GM18498 (cell line): Measurements from ENCODE around the gene FCGBP.
"Not testable (repeated sequence)": the region's sequence is repeated elsewhere in the genome, so short reads cannot be mapped to it uniquely, and the experiment has no call there.

Experiments used
- ATAC-seq: cut with Tn5 transposase; IDR thresholded peaks from one replicate; pipeline ENCODE4 v1.9.1; 2021; ENCODE audit warnings: mild to moderate bottlenecking, moderate library complexity; ENCODE audit not compliant: unreplicated experiment

FCGBP gene

GRCh38 chr19:39934584-39935363 lies at the start of gene FCGBP:
Gene FCGBP (minus strand): TSS chr19:39934634.
- no peak for ATAC-seq

DNA sequence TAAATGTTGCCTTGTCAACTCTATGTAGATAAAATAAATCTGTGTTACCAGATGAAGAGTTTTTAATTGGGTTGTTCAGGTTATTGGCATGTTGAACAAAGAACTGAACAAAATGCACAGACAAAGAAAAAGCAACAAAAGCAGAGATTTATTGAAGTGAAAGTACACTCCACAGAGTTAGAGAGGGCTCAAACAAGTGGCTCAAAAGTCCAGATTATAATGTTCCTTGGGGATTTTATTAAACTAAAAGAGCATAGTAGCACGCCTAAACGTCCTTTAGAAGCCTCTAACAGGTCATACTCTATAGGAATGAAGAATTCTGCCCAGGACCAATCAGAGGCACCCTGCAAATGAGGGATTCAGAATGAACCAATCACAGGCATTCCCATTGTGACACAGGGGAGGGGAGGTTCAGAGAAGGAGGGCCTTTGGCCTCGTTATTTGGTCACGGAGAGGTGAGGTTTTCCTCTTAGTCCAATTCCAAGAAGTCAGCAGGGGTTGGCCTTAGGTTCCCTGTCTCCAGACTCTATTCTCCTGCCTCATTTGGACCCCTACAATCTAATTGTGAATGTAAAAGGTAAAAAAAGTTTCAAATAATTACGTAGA lies 49.4 kb upstream of the FCGBP start:
- no peak for ATAC-seq

DNA sequence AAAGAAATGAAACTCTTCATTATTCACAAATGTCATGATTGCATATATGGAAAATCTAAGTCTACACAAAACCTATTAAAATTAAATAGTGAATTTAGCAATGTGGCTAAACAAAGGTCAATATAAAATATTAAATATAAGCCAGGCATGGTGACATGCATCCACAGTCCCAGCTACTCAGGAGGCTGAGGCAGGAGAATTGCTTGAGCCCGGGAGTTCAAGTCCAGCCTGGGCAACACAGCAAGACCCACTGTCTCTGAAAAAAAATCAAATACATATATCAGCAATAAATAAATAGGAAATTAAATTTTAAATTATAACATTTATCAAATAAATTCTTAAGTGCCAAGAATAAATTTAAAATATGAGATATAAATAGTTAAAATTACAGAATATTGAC lies 48.4 kb upstream of the FCGBP start:
- ATAC-seq: no peak

- no peak for ATAC-seq
Measured at GRCh38 chr19:39974377-39975155, 40.1 kb upstream of the FCGBP start.

DNA sequence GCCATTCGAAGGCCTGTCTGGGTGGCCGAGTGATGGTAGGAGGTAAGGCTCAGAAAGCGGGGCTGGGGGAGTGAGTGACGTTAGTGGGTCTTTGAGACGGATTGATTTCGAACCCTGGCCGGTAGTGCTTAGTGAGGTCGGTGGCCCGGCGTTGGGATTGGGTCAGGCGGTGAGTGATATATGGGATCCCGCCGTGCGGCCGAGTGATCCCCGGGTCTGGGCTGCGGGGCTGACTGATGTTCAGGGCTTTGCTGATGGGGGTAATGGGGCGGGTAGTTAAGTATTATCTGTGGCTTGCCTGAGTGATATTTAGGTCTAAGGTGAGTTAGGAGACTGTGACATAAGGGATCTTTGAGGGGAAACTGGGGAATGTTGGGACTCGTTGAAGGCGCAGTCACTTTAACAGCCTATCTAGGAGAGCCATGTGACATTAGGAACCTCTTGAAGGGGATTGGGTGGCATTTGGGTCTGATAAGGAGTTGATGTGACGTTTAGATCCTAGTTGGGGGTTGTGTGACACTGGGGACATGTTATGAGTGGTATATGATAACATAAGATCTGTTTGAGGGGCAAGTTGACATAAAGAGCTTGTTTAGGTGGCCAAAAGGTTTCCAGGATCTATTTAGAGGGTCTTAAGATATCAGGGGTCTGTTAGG lies 37.1 kb upstream of the FCGBP start:
- no peak for ATAC-seq

DNA sequence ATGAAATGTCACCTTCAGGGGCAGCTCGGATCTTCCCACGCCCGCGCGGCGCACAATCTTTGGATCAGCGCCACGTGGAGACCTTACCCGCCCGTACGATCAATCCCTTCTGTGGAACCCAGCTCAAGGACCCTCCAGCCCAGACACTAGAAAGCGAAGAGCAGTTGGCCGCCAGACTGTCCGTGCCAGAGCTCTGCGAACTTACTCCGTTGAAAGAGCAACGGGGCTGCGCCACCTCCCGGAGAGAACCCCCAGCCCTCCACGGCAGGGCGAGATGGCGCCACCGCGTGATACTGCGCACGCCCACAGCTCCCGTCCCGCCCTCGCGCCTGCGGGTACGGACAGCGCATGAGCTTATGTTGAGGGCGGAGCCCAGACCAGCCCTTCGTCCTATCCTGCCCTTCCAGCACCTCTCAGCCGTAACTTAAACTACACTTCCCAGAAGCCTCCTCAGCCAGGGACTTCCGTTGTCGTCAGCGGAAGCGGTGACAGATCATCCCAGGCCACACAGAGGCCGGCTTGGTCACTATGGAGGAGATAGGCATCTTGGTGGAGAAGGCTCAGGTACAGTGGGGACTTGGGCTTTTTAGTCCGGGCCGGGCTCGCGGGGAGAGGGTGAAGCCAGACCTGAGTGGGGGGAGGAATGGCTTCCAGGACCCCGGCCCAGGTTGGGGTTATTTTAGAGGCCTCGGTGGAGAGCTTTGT lies 36.4 kb upstream of the FCGBP start, which contains the start of gene PSMC4:
Gene PSMC4, plus strand, starts transcription at position 491 of the 705 bp plus-strand sequence. Its CDS starts 38 bp downstream, at position 529.
- ATAC-seq: peak; percentile 95

DNA sequence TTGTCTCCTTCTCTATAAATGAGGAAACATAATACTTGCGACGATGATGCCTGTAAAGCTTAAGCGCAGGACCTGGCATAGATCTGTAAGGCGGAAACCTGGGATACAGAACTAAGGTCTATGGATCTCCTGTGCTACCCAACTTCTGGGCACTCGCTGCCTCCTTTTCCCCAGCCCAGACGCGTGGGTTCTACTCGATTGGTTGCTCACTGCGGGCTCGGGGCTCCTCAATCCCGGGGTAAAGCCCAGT lies 35.9 kb upstream of the FCGBP start:
- no peak for ATAC-seq

GRCh38 chr19:39969681-39970424 lies 35.4 kb upstream of the FCGBP start:
- no peak for ATAC-seq

DNA sequence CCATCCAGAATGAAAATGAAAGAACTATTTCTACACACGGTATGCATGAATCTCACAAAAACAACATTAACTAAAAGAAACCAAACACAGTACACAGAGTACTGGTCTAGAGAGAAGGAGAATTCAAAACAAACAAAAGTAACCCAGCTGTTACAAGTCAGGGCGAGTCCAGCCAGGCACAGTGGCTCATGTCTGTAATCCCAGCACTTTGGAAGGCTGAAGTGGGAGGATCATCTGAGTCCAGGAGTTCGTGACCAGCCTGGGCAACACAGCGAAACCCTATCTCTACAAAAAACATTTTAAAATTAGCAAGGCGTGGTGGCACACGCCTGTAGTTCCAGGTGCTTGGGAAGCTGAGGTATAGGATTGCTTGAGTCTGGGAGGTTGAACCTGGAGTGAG lies 34.8 kb upstream of the FCGBP start:
- ATAC-seq: no peak

DNA sequence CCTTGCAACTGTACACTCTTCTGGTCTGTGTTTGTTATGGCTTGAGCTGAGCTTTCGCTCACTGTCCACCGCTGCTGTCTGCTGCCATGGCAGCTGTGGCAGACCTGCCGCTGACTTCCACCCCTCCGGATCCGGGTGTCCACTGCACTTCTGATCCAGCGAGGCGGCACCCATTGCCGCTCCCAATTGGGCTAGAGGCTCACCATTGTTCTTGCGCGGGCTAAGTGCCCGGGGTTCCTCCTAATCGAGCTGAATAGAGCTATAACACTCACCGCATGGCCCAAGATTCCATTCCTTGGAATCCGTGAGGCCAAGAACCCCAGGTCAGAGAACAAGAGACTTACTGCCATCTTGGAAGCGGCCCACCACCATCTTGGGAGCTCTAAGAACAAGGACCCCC lies 34.4 kb upstream of the FCGBP start:
- no peak for ATAC-seq

DNA sequence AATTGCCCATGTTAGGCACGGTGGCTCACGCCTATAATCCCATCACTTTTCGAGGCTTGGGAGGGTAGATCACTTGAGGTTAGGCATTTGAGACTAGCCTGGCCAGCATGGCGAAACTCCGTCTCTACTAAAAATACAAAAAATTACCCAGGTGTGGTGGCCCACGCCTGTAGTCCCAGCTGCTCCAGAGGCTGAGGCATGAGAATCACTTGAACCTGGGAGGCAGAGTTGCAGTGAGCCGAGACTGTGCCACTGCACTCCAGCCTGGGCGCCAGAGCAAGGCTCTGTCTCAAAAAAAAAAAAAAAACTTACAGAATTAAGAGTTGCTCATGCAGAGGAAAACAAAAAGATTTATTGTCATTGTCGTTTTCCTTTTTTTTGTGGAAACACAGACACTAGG lies 33.1 kb upstream of the FCGBP start:
- no peak for ATAC-seq

GRCh38 chr19:39966617-39967016 lies 32.2 kb upstream of the FCGBP start:
- no peak for ATAC-seq

- ATAC-seq: no peak
Measured at GRCh38 chr19:39963898-39964297, 29.5 kb upstream of the FCGBP start.

DNA sequence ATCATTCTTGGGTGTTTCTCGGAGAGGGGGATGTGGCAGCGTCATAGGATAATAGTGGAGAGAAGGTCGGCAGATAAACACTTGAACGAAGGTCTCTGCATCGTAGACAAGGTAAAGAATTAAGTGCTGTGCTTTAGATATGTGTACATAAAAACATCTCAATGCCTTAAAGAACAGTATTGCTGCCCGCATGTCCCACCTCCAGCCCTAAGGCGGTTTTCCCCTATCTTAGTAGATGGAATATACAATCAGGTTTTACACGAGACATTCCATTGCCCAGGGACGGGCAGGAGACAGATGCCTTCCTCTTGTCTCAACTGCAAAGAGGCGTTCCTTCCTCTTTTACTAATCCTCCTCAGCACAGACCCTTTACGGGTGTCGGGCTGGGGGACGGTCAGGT lies 25.0 kb upstream of the FCGBP start:
- ATAC-seq: not testable (repeated sequence)

GRCh38 chr19:39958942-39959341 lies 24.5 kb upstream of the FCGBP start:
- not testable (repeated sequence) for ATAC-seq

DNA sequence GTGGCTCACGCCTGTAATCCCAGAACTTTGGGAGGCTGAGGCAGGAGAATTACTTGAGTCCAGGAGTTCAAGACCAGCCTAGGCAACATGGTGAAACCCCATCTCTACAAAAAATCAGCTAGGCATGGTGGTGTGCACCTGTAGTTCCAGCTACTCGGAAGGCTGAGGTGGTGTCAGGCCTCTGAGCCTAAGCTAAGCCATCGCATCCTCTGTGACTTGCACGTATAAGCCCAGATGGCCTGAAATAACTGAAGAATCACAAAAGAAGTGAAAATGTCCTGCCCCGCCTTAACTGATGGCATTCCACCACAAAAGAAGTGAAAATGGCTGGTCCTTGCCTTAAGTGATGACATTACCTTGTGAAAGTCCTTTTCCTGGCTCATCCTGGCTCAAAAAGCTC lies 23.5 kb upstream of the FCGBP start:
- ATAC-seq: not testable (repeated sequence)

- no peak for ATAC-seq
Measured at GRCh38 chr19:39953915-39954314, 19.5 kb upstream of the FCGBP start.

GRCh38 chr19:39951686-39952085 lies 17.3 kb upstream of the FCGBP start:
- no peak for ATAC-seq

DNA sequence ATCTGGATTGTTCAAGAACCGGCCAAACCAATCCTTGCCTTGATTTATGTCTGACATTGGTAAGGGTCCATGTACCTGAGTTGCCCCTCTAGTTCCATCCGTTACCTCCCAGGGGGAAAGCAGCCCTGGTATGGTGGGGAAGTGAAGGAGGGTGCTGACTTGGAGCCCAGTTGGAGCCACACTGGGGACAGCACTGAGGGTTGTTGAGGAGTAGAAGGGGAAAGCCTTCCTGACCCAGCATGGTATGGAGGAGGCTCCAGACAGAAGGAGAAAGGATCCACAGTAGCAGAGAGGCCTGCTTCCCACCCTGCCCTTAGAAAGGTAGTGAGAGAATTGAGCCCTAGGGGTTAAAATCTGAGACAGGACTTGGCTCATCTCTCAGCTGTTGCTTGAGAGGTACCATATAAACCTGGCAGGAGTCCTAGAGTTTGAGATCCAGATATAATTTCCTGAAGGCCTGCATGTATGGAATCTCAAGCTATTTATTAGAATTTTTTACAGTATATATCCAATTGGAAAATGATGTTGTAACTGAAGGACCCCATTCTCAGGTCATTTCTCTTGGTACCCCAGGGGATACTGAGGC lies 16.7 kb upstream of the FCGBP start:
- ATAC-seq: no peak
